Activated CD4-positive, alpha-beta T cell treated with anti-CD3 and anti-CD28 coated beads for 48 hours (primary cell): Measurements from ENCODE around the gene PCDHB7.
A peak's percentile ranks its signal among the peaks of the same experiment; 100 is the strongest.
"Not testable (repeated sequence)": the region's sequence is repeated elsewhere in the genome, so short reads cannot be mapped to it uniquely, and the experiment has no call there.

Experiments
- DNase-seq: peaks from one replicate; pipeline ENCODE4 v3.0.0-alpha.2; 2020

PCDHB7 gene

GRCh38 chr5:141182248-141182647 is 9.8 kb downstream of the PCDHB7 start, which contains the start of gene PCDHB16:
TSS of gene PCDHB16 (plus strand) at chr5:141182387. CDS start at chr5:141182560, 173 bp downstream.
- no peak for DNase-seq

- not testable (repeated sequence) for DNase-seq
Measured at GRCh38 chr5:141184117-141184855, 11.8 kb downstream of the PCDHB7 start.

GRCh38 chr5:141186897-141187512 is 14.6 kb downstream of the PCDHB7 start, which contains the start of gene PCDHB9:
TSS of gene PCDHB9 (plus strand) at chr5:141187161. CDS start at chr5:141187319, 158 bp downstream.
- DNase-seq = peak; percentile 46

GRCh38 chr5:141188682-141189081 is 16.2 kb downstream of the PCDHB7 start:
- not testable (repeated sequence) for DNase-seq

GRCh38 chr5:141189131-141189530 is 16.7 kb downstream of the PCDHB7 start:
- not testable (repeated sequence) for DNase-seq

- peak; percentile 56 for DNase-seq
Measured at GRCh38 chr5:141192110-141192725, 19.8 kb downstream of the PCDHB7 start, which contains the start of gene PCDHB10. TSS of gene PCDHB10 (plus strand) at chr5:141192353. CDS start at chr5:141192553, 200 bp downstream.

GRCh38 chr5:141194332-141194731 is 21.9 kb downstream of the PCDHB7 start:
- not testable (repeated sequence) for DNase-seq

GRCh38 chr5:141196363-141196762 is 23.9 kb downstream of the PCDHB7 start:
- DNase-seq = no peak

- no peak for DNase-seq
Measured at GRCh38 chr5:141199359-141200235, 27.2 kb downstream of the PCDHB7 start, which contains the start of gene PCDHB11. TSS of gene PCDHB11 (plus strand) at chr5:141199627. CDS start at chr5:141199775, 148 bp downstream.

GRCh38 chr5:141201126-141201525 is 28.7 kb downstream of the PCDHB7 start:
- not testable (repeated sequence) for DNase-seq

- not testable (repeated sequence) for DNase-seq
Measured at GRCh38 chr5:141201646-141202045, 29.2 kb downstream of the PCDHB7 start.

GRCh38 chr5:141208478-141208877 is 36.0 kb downstream of the PCDHB7 start, which contains the start of gene PCDHB12:
TSS of gene PCDHB12 (plus strand) at chr5:141208719. CDS start at chr5:141208908, 189 bp downstream.
- DNase-seq = no peak

- DNase-seq = not testable (repeated sequence)
Measured at GRCh38 chr5:141210281-141210680, 37.8 kb downstream of the PCDHB7 start.

- DNase-seq = not testable (repeated sequence)
Measured at GRCh38 chr5:141210849-141211248, 38.4 kb downstream of the PCDHB7 start.

- DNase-seq = peak; percentile 18
Measured at GRCh38 chr5:141213656-141214339, 41.4 kb downstream of the PCDHB7 start, which contains the start of gene PCDHB13. TSS of gene PCDHB13 (plus strand) at chr5:141213919. CDS start at chr5:141214124, 205 bp downstream.

GRCh38 chr5:141214583-141214982 is 42.1 kb downstream of the PCDHB7 start:
- not testable (repeated sequence) for DNase-seq

GRCh38 chr5:141215504-141215903 is 43.1 kb downstream of the PCDHB7 start:
- not testable (repeated sequence) for DNase-seq

- DNase-seq = not testable (repeated sequence)
Measured at GRCh38 chr5:141216035-141216434, 43.6 kb downstream of the PCDHB7 start.

- DNase-seq = no peak
Measured at GRCh38 chr5:141223112-141223783, 50.8 kb downstream of the PCDHB7 start, which contains the start of gene PCDHB14. TSS of gene PCDHB14 (plus strand) at chr5:141223343. CDS start at chr5:141223506, 163 bp downstream.

- not testable (repeated sequence) for DNase-seq
Measured at GRCh38 chr5:141224844-141225243, 52.4 kb downstream of the PCDHB7 start.

GRCh38 chr5:141225421-141225820 is 53.0 kb downstream of the PCDHB7 start:
- not testable (repeated sequence) for DNase-seq
